Calu3 (cell line): ENCODE data around the gene GYS2. TPM values are rescaled to one million over a fixed set of nuclear protein-coding genes. Genes with fewer than 3 reads are reported as not detected.

Experiments used
- BruUV-seq: library from RNA; stranded (reverse); fragments of 400-500 nt; replicated peaks from 2 replicates; lab custom pipeline; 2021; lab: Mats Ljungman, UMichigan
- CTCF ChIA-PET: fragments of 300-600 bp; sonication (Branson Sonifier 250); formaldehyde crosslinking; loops from one replicate; lab custom pipeline; 2022; ENCODE audit warnings: antibody characterized with exemption; lab: Charles Lee
- DNase-seq: peaks from one replicate; pipeline ENCODE4 v3.0.0; 2022
- H3K27ac Mint-ChIP-seq: one replicate; pipeline ENCODE4 v1.8.0; 2022; ENCODE audit warnings: mixed read lengths; ENCODE audit not compliant: unreplicated experiment
- H3K27me3 Mint-ChIP-seq: one replicate; pipeline ENCODE4 v1.8.0; 2022; ENCODE audit warnings: mixed read lengths; ENCODE audit not compliant: unreplicated experiment
- H3K36me3 Mint-ChIP-seq: one replicate; pipeline ENCODE4 v1.8.0; 2022; ENCODE audit warnings: mild to moderate bottlenecking, moderate library complexity, mixed read lengths; ENCODE audit not compliant: insufficient read depth, unreplicated experiment
- H3K4me1 Mint-ChIP-seq: one replicate; pipeline ENCODE4 v1.8.0; 2022; ENCODE audit warnings: mild to moderate bottlenecking, low read depth, mixed read lengths; ENCODE audit not compliant: unreplicated experiment
- H3K4me3 Mint-ChIP-seq: one replicate; pipeline ENCODE4 v1.8.0; 2022; ENCODE audit warnings: mild to moderate bottlenecking, low read depth, moderate library complexity, mixed read lengths; ENCODE audit not compliant: unreplicated experiment
- H3K9me3 Mint-ChIP-seq: one replicate; pipeline ENCODE4 v1.8.0; 2022; ENCODE audit warnings: low read depth, mixed read lengths; ENCODE audit not compliant: unreplicated experiment
- intact Hi-C: fragments of 100-400 bp; cut with micrococcal nuclease; formaldehyde crosslinking; loops from one replicate; pipeline ENCODE4 v1.10.0; 2022; ENCODE audit not compliant: unreplicated experiment
- total RNA-seq: library from RNA; stranded (reverse); gene quantifications from 2 replicates; pipeline ENCODE4 v1.2.3, GENCODE V29; 2022
- TF ChIP-seq, protein P1 (sequence below): fragments of 200-600 bp; IDR thresholded peaks from one replicate; pipeline ENCODE4 v1.8.0; 2022; ENCODE audit warnings: antibody characterized with exemption; ENCODE audit not compliant: unreplicated experiment

GYS2 gene
- total RNA-seq, 1 experiment from 2014 or later, result not detected

DNA sequence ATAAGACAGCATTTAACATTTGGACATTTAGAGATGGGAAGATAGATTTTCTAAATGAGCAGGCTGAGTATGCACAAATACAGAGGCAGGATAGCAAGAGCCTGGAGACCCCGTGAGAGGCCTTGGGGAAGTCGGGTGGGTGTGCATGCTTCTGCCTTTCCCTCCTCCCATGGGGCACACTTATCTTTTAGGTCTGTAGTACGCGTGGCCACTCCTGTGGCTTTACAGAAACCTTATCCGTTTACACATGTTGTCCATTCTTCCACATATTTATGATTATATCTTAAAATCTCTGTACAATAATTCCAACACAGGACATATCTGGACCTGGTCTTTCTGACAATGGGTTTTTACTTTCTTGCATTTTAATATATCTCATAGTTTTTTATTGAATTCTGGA is 33.6 kb downstream of the GYS2 start:
- CTCF ChIA-PET, result no interaction called here
- no TSS peak for BruUV-seq
- Mint-ChIP-seq H3K4me3 (no peak overlapping the region), H3K36me3 (no peaks in the 10 kb centered on the region), H3K27me3 (no peaks in the 10 kb centered on the region), H3K9me3 (no peaks in the 10 kb centered on the region), H3K4me1 (no peaks in the 10 kb centered on the region), H3K27ac (no peak overlapping the region)
- intact Hi-C loops, result no loop called here
- DNase-seq, result no peak
- TF ChIP-seq, protein P1, sequence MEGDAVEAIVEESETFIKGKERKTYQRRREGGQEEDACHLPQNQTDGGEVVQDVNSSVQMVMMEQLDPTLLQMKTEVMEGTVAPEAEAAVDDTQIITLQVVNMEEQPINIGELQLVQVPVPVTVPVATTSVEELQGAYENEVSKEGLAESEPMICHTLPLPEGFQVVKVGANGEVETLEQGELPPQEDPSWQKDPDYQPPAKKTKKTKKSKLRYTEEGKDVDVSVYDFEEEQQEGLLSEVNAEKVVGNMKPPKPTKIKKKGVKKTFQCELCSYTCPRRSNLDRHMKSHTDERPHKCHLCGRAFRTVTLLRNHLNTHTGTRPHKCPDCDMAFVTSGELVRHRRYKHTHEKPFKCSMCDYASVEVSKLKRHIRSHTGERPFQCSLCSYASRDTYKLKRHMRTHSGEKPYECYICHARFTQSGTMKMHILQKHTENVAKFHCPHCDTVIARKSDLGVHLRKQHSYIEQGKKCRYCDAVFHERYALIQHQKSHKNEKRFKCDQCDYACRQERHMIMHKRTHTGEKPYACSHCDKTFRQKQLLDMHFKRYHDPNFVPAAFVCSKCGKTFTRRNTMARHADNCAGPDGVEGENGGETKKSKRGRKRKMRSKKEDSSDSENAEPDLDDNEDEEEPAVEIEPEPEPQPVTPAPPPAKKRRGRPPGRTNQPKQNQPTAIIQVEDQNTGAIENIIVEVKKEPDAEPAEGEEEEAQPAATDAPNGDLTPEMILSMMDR, result no peak

DNA sequence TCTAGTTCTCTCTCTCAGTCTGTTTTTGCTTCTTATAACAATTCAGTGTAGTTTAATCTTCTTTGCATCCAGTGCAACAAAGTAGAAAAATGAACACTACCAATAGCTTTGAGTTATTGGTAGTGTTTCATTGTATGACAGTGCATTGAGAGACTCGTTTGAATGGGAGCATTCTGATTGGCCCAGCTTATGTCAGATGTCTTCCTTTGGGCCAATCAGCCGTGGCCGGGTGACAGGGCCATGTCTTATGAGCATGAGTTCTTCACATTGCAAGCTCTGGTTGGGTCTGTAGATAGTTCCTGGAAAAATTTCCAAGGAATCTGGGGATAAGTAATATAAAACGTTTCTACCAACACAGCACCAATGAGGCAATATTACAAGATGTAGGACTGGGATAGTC is 36.5 kb downstream of the GYS2 start:
- DNase-seq, result no peak
- Mint-ChIP-seq H3K27me3 (no peaks in the 10 kb centered on the region), H3K4me1 (no peaks in the 10 kb centered on the region), H3K27ac (no peak overlapping the region), H3K36me3 (no peaks in the 10 kb centered on the region), H3K4me3 (no peak overlapping the region), H3K9me3 (no peaks in the 10 kb centered on the region)
- CTCF ChIA-PET, result no interaction called here
- intact Hi-C loops, result no loop called here
- TF ChIP-seq, protein P1, result no peak
- BruUV-seq, result no TSS peak

DNA sequence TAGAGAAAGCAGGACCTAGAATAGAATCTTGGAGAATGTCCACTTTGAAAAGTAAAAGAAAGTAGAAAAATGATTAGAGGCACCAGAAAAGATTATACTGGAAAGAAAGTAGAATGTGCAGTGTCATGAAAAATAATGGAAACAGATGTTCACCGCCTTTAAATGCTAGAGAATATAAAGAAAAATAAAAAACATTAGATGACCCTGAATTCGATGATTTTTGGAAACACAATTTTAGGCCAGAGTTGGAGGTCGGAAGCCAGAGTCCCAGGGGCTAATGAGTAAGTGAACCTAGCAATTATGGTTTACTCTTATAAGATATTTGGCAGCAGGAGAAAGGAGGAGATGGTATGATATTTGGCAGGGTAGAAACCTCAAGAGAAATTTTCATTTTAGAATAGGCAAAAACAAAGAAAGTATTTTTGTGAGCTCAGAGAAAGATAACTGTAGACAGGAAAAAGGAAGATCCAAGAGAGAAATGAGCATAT is 37.7 kb downstream of the GYS2 start:
- no peaks in the 10 kb centered on the region for H3K27me3 Mint-ChIP-seq
- no peak overlapping the region for H3K27ac Mint-ChIP-seq
- no peak overlapping the region for H3K4me3 Mint-ChIP-seq
- H3K36me3 Mint-ChIP-seq, result no peaks in the 10 kb centered on the region
- intact Hi-C loops, result no loop called here
- H3K4me1 Mint-ChIP-seq, result no peaks in the 10 kb centered on the region
- CTCF ChIA-PET, result interaction anchor here (1.5 kb wide), 1 partner anchor 13 kb away, joined by 4 read pairs; no protein-coding TSS in a partner anchor
- DNase-seq, result no peak
- TF ChIP-seq, protein P1, result no peak
- no peaks in the 10 kb centered on the region for H3K9me3 Mint-ChIP-seq
- no TSS peak for BruUV-seq

DNA sequence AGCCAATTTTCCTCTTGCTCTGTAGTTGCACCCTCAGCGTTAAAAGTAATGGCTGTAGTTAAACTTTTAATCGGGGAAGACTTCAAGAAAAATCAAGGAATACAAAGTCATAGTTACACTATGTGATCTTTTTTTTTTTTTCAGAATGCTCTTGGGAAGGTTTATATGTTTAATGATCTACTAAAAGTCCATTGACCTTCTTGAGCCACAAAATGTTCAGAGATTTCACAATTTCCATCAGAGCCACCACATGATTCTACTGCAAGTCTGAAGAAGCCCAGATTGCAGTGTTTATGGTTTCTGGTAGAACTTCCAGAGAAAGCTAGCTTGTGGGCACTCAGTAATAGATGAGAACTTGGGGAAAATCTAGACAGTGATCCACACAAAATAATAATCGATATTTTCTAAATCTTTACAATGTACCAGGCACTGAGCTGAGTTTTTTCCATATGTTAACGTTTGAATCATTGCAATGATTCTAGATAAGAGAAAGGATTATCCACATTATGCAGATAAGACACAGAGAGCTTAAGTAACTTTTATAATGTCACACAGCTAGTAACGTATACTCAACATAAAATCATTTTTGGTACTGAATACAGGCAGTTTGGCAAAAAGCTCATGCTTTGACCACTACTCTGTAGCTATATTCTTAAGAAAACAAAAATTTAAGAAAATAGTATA is 38.3 kb downstream of the GYS2 start:
- H3K4me3 Mint-ChIP-seq, result no peak overlapping the region
- no peaks in the 10 kb centered on the region for H3K4me1 Mint-ChIP-seq
- intact Hi-C loops, result no loop called here
- no peak overlapping the region for H3K27ac Mint-ChIP-seq
- no peaks in the 10 kb centered on the region for H3K9me3 Mint-ChIP-seq
- TF ChIP-seq, protein P1, result no peak
- CTCF ChIA-PET, result interaction anchor here (1.5 kb wide), 1 partner anchor 13 kb away, joined by 4 read pairs; no protein-coding TSS in a partner anchor
- H3K27me3 Mint-ChIP-seq, result no peaks in the 10 kb centered on the region
- no TSS peak for BruUV-seq
- no peaks in the 10 kb centered on the region for H3K36me3 Mint-ChIP-seq
- no peak for DNase-seq
